ENCODE results near the gene PPIG.
A peak's percentile ranks its signal among the peaks of the same experiment; 100 is the strongest.
"Not testable (repeated sequence)": the region's sequence is repeated elsewhere in the genome, so short reads cannot be mapped to it uniquely, and the experiment has no call there.

Gene PPIG

GRCh38 chr2:169584005-169584877 is at the start of gene PPIG:
Gene PPIG (plus strand): TSS chr2:169584351. CDS start chr2:169604042, 19,691 bp downstream.
- DNase-seq (ENCODE audit: low spot score), result peak; percentile 89

GRCh38 chr2:169539460-169539859 is 44.7 kb upstream of the PPIG start:
- DNase-seq (ENCODE audit: low spot score), result not testable (repeated sequence)

- no peak for DNase-seq (ENCODE audit: low spot score)
Observed at GRCh38 chr2:169540146-169540545, 44.0 kb upstream of the PPIG start.

- no peak for DNase-seq (ENCODE audit: low spot score)
Observed at GRCh38 chr2:169542433-169542832, 41.7 kb upstream of the PPIG start.

- no peak for DNase-seq (ENCODE audit: low spot score)
Observed at GRCh38 chr2:169546756-169547155, 37.4 kb upstream of the PPIG start.

GRCh38 chr2:169561364-169561763 is 22.8 kb upstream of the PPIG start:
- no peak for DNase-seq (ENCODE audit: low spot score)

- DNase-seq (ENCODE audit: low spot score), result not testable (repeated sequence)
Observed at GRCh38 chr2:169562084-169562483, 22.1 kb upstream of the PPIG start.

- DNase-seq (ENCODE audit: low spot score), result no peak
Observed at GRCh38 chr2:169562519-169562918, 21.6 kb upstream of the PPIG start.

GRCh38 chr2:169565686-169566085 is 18.5 kb upstream of the PPIG start:
- DNase-seq (ENCODE audit: low spot score), result no peak

- no peak for DNase-seq (ENCODE audit: low spot score)
Observed at GRCh38 chr2:169569948-169570347, 14.2 kb upstream of the PPIG start.

- DNase-seq (ENCODE audit: low spot score), result not testable (repeated sequence)
Observed at GRCh38 chr2:169570752-169571151, 13.4 kb upstream of the PPIG start.

GRCh38 chr2:169571571-169571970 is 12.6 kb upstream of the PPIG start:
- no peak for DNase-seq (ENCODE audit: low spot score)

- no peak for DNase-seq (ENCODE audit: low spot score)
Observed at GRCh38 chr2:169572189-169572588, 12.0 kb upstream of the PPIG start.

GRCh38 chr2:169572821-169573159 is 11.4 kb upstream of the PPIG start:
- DNase-seq (ENCODE audit: low spot score), result no peak

- DNase-seq (ENCODE audit: low spot score), result peak; percentile 80
Observed at GRCh38 chr2:169573160-169573973, 10.8 kb upstream of the PPIG start, which contains the start of gene FASTKD1. Gene FASTKD1 (minus strand): TSS chr2:169573865. CDS start chr2:169572029, 1,836 bp downstream.

- no peak for DNase-seq (ENCODE audit: low spot score)
Observed at GRCh38 chr2:169573974-169574299, 10.2 kb upstream of the PPIG start.

GRCh38 chr2:169574539-169574938 is 9.6 kb upstream of the PPIG start:
- DNase-seq (ENCODE audit: low spot score), result not testable (repeated sequence)

GRCh38 chr2:169575264-169575663 is 8.9 kb upstream of the PPIG start:
- DNase-seq (ENCODE audit: low spot score), result not testable (repeated sequence)

- DNase-seq (ENCODE audit: low spot score), result no peak
Observed at GRCh38 chr2:169579044-169579443, 5.1 kb upstream of the PPIG start.

GRCh38 chr2:169582552-169583266 is 1.4 kb upstream of the PPIG start:
- DNase-seq (ENCODE audit: low spot score), result not testable (repeated sequence)

- DNase-seq (ENCODE audit: low spot score), result no peak
Observed at GRCh38 chr2:169583518-169583917, 633 bp upstream of the PPIG start.

GRCh38 chr2:169585673-169586072 is 1.5 kb downstream of the PPIG start:
- DNase-seq (ENCODE audit: low spot score), result no peak
